Stromal cell of bone marrow (primary cell): ENCODE results near the gene ZIC2.
A peak's percentile ranks its signal among the peaks of the same experiment; 100 is the strongest.

ENCODE experiments used
- DNase-seq: peaks from one replicate; pipeline ENCODE4 v3.0.0-alpha.2; 2012; ENCODE audit warnings: low read depth

The ZIC2 gene

GRCh38 chr13:99974296-99974938 lies 7.2 kb upstream of the ZIC2 start:
- no peak for DNase-seq

- no peak for DNase-seq
These were observed 6.5 kb upstream of the ZIC2 start for GRCh38 chr13:99974939-99975561.

- no peak for DNase-seq
These were observed 6.0 kb upstream of the ZIC2 start for GRCh38 chr13:99975626-99976025.

- DNase-seq: no peak
These were observed 5.0 kb upstream of the ZIC2 start for GRCh38 chr13:99976575-99976974.

- DNase-seq: no peak
These were observed 4.2 kb upstream of the ZIC2 start for GRCh38 chr13:99977334-99977911.

- DNase-seq: no peak
These were observed 3.4 kb upstream of the ZIC2 start for GRCh38 chr13:99977912-99978798.

- no peak for DNase-seq
These were observed 2.7 kb upstream of the ZIC2 start for GRCh38 chr13:99978799-99979452.

- no peak for DNase-seq
These were observed 2.0 kb upstream of the ZIC2 start for GRCh38 chr13:99979453-99980200.

GRCh38 chr13:99980201-99980823 lies 1.3 kb upstream of the ZIC2 start:
- peak; percentile 16 for DNase-seq

GRCh38 chr13:99980824-99981734 lies 505 bp upstream of the ZIC2 start:
- DNase-seq: no peak

- no peak for DNase-seq
These were observed 599 bp downstream of the ZIC2 start for GRCh38 chr13:99982036-99982730.

GRCh38 chr13:99982731-99983498 lies 1.3 kb downstream of the ZIC2 start:
- no peak for DNase-seq

- no peak for DNase-seq
These were observed 2.2 kb downstream of the ZIC2 start for GRCh38 chr13:99983499-99984401.

- DNase-seq: no peak
These were observed 3.1 kb downstream of the ZIC2 start for GRCh38 chr13:99984461-99985240.

- no peak for DNase-seq
These were observed 3.8 kb downstream of the ZIC2 start for GRCh38 chr13:99985241-99985874.

- no peak for DNase-seq
These were observed 4.4 kb downstream of the ZIC2 start for GRCh38 chr13:99985886-99986527.
